GM12891 (cell line): Measurements from ENCODE around the gene KRT77.

Source experiments
- POLR2AphosphoS5 ChIP-seq: IDR thresholded peaks from 2 replicates; pipeline ENCODE4 v1.6.1; 2011; ENCODE audit warnings: low read depth, low read length, control low read depth
- SPI1 ChIP-seq: IDR thresholded peaks from 2 replicates; pipeline ENCODE4 v1.6.1; 2011; ENCODE audit warnings: low read depth, low read length, control low read depth
- TAF1 ChIP-seq: IDR thresholded peaks from 2 replicates; pipeline ENCODE4 v1.6.1; 2011; ENCODE audit warnings: low read depth, low read length, control low read depth

GRCh38 chr12:52669426-52669825 is 33.9 kb downstream of the KRT77 start:
- no peak for TF ChIP-seq TAF1
- no peak for TF ChIP-seq SPI1
- TF ChIP-seq POLR2AphosphoS5, result no peak
